Gastrocnemius medialis (tissue), 4 donors: Measurements from ENCODE around the gene FKBP10.

Experiments
- POLR2A ChIP-seq, 2 donors: fragments of 450-650 bp; IDR thresholded peaks; one replicate each; pipeline ENCODE4 v1.6.1; 2017; ENCODE audit warnings: antibody characterized with exemption in 2 of 2, mild to moderate bottlenecking in 2 of 2, moderate library complexity in 2 of 2
- TF ChIP-seq, protein P1 (sequence below), 5 experiments: fragments of 450-650 bp in 3 of 5; fragments of 200-600 bp in 2 of 5; sonication (generic) in 2 of 5; IDR thresholded peaks in 4 of 5; conservative IDR thresholded peaks in 1 of 5; 1 replicate in 4 of 5; 2 replicates in 1 of 5; pipeline ENCODE4 v1.5.1; 2016 to 2019; ENCODE audit warnings: antibody characterized with exemption in 5 of 5, mild to moderate bottlenecking in 3 of 5, moderate library complexity in 3 of 5

DNA sequence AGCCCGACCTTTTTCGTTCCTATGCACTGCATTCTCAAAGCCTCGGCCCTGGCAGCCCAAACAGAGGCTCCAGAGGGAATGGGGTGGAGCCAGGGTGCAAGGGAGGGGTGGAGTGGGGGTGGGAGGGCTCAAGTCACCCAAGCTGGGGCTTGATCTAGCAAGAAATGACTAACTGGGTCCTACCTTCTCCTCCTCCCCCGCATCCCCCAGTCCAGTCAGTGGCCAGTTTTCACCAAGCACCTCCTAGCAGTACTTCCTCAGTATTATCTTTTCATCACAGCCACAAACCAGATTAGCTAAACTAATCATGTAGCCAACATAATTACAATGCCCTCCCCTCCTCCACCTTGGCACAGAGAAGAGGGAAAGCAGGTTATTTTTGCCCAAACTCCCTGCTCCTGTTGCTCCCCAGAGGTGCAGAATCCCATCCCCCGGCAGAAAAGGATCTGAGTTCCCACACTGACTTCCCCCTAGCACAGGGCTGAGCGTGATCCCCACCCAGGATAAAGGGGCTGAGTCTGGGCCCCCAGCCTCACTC is 28.5 kb upstream of the FKBP10 start:
- TF ChIP-seq, protein P1, sequence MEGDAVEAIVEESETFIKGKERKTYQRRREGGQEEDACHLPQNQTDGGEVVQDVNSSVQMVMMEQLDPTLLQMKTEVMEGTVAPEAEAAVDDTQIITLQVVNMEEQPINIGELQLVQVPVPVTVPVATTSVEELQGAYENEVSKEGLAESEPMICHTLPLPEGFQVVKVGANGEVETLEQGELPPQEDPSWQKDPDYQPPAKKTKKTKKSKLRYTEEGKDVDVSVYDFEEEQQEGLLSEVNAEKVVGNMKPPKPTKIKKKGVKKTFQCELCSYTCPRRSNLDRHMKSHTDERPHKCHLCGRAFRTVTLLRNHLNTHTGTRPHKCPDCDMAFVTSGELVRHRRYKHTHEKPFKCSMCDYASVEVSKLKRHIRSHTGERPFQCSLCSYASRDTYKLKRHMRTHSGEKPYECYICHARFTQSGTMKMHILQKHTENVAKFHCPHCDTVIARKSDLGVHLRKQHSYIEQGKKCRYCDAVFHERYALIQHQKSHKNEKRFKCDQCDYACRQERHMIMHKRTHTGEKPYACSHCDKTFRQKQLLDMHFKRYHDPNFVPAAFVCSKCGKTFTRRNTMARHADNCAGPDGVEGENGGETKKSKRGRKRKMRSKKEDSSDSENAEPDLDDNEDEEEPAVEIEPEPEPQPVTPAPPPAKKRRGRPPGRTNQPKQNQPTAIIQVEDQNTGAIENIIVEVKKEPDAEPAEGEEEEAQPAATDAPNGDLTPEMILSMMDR (IDR thresholded peaks at IDR 0.05 in 4 of 5, conservative IDR thresholded peaks at IDR 0.05 in 1 of 5), result no peak
- TF ChIP-seq POLR2A (IDR thresholded peaks at IDR 0.05), result no peak
